ENCODE results near the gene EPB41. TPM values are rescaled to one million over a fixed set of nuclear protein-coding genes. Genes with fewer than 3 reads are reported as not detected.

The EPB41 gene
- total and polyA plus RNA-seq, 2 of the 4 experiments (the other 2 are of a cell fraction): 4.6 to 10.0 TPM

GRCh38 chr1:29077155-29077554, 162.8 kb downstream of the EPB41 start:
- ChIA-PET CTCF (no interaction called here), POLR2A (ENCODE audit: unreplicated experiment) (no interaction called here)
- H2AFZ ChIP-seq (replicated peaks; ENCODE audit: low read length, poor library complexity): no peak overlapping the region
- DNase-seq (no peak), ATAC-seq (ENCODE audit: low read depth) (no peak)
- H2BK15ac ChIP-seq (ENCODE audit: low read depth, low read length): no peak overlapping the region
- no peak overlapping the region for H3K4ac ChIP-seq (ENCODE audit: low read depth, low read length)
- no peak overlapping the region for H2AK5ac ChIP-seq (ENCODE audit: low read depth, low read length)
- H3K36me3 ChIP-seq (ENCODE audit: control insufficient read depth, insufficient read depth, low read length): no peaks in the 10 kb centered on the region
- no peak overlapping the region for H3K4me2 ChIP-seq (ENCODE audit: low read depth, low read length)
- intact Hi-C loops (cut with micrococcal nuclease): no loop called here
- H4K5ac ChIP-seq (ENCODE audit: low read depth, low read length): no peak overlapping the region
- H3K4me3 ChIP-seq (ENCODE audit: insufficient read depth, low read depth, low read length): no peak overlapping the region
- H3K27me3 ChIP-seq (ENCODE audit: control insufficient read depth, insufficient read depth, low read length): no peaks in the 10 kb centered on the region
- H2BK20ac ChIP-seq (ENCODE audit: low read depth, low read length): no peak overlapping the region
- no peaks in the 10 kb centered on the region for H3K9me3 ChIP-seq (ENCODE audit: control insufficient read depth, insufficient read depth, low read length)
- H3K56ac ChIP-seq (ENCODE audit: extremely low read depth, insufficient read depth, low read length): no peak overlapping the region
- WGBS, 2 experiments (ENCODE audit: extremely low coverage in 2 of 2, insufficient read length in 1 of 2): no CpG with 5 or more reads among the region's 2 CpGs
- no peak overlapping the region for H4K8ac ChIP-seq (ENCODE audit: low read depth in 2 of 2, low read length in 2 of 2)
- no peak overlapping the region for H3K14ac ChIP-seq (replicated peaks; ENCODE audit: low read depth, low read length)
- dilution Hi-C loops (cut with HindIII; ENCODE audit: low sequenced_read_pairs, unreplicated experiment): no loop called here
- H2AK9ac ChIP-seq (replicated peaks; ENCODE audit: low read depth, low read length, poor library complexity): no peak overlapping the region
- BruUV-seq (replicated peaks): no TSS peak
- TF ChIP-seq BHLHE40 (IDR thresholded peaks at IDR 0.05; ENCODE audit: low read depth, low read length) (no peak), RFX5 (IDR thresholded peaks at IDR 0.05; ENCODE audit: low read depth, low read length) (no peak), FOS (IDR thresholded peaks at IDR 0.05; ENCODE audit: low read depth, low read length) (no peak), CEBPB (IDR thresholded peaks at IDR 0.05; ENCODE audit: low read depth, low read length) (no peak), NFE2L2 (IDR thresholded peaks at IDR 0.05; ENCODE audit: low read depth, low read length) (no peak), MAFK (IDR thresholded peaks at IDR 0.05; ENCODE audit: low read depth, low read length) (no peak), POLR2A (IDR thresholded peaks at IDR 0.05; ENCODE audit: low read depth, low read length) (no peak), RCOR1 (IDR thresholded peaks at IDR 0.05; ENCODE audit: insufficient replicate concordance, low read length) (no peak), RAD21 (IDR thresholded peaks at IDR 0.05; ENCODE audit: low read length) (no peak), CHD1 (IDR thresholded peaks at IDR 0.05; ENCODE audit: low read depth, low read length) (no peak), SMC3 (IDR thresholded peaks at IDR 0.05; ENCODE audit: low read depth, low read length) (no peak), ELK1 (IDR thresholded peaks at IDR 0.05; ENCODE audit: borderline replicate concordance, low read depth, low read length) (no peak), MXI1 (IDR thresholded peaks at IDR 0.05; ENCODE audit: borderline replicate concordance, low read depth, low read length) (no peak), MAZ (IDR thresholded peaks at IDR 0.05; ENCODE audit: borderline replicate concordance, low read depth, low read length) (no peak)
- TF ChIP-seq, protein P1, sequence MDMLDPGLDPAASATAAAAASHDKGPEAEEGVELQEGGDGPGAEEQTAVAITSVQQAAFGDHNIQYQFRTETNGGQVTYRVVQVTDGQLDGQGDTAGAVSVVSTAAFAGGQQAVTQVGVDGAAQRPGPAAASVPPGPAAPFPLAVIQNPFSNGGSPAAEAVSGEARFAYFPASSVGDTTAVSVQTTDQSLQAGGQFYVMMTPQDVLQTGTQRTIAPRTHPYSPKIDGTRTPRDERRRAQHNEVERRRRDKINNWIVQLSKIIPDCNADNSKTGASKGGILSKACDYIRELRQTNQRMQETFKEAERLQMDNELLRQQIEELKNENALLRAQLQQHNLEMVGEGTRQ (IDR thresholded peaks at IDR 0.05; ENCODE audit: low read depth, low read length): no peak
- TF ChIP-seq, protein P2, sequence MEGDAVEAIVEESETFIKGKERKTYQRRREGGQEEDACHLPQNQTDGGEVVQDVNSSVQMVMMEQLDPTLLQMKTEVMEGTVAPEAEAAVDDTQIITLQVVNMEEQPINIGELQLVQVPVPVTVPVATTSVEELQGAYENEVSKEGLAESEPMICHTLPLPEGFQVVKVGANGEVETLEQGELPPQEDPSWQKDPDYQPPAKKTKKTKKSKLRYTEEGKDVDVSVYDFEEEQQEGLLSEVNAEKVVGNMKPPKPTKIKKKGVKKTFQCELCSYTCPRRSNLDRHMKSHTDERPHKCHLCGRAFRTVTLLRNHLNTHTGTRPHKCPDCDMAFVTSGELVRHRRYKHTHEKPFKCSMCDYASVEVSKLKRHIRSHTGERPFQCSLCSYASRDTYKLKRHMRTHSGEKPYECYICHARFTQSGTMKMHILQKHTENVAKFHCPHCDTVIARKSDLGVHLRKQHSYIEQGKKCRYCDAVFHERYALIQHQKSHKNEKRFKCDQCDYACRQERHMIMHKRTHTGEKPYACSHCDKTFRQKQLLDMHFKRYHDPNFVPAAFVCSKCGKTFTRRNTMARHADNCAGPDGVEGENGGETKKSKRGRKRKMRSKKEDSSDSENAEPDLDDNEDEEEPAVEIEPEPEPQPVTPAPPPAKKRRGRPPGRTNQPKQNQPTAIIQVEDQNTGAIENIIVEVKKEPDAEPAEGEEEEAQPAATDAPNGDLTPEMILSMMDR (conservative IDR thresholded peaks at IDR 0.05; ENCODE audit: low read depth, low read length): no peak
- H4K20me1 ChIP-seq (ENCODE audit: insufficient read depth, low read length): no peaks in the 10 kb centered on the region
- no peak overlapping the region for H2BK120ac ChIP-seq (ENCODE audit: low read depth, low read length)
- no peak overlapping the region for H3K27ac ChIP-seq (ENCODE audit: insufficient read depth, low read length)
- H3K9me1 ChIP-seq (ENCODE audit: insufficient read depth, low read length): no peaks in the 10 kb centered on the region
- no peak overlapping the region for H3K9ac ChIP-seq (ENCODE audit: low read depth, low read length)
- H3K18ac ChIP-seq (ENCODE audit: low read depth, low read length): no peak overlapping the region
- H2BK5ac ChIP-seq (ENCODE audit: low read depth, low read length, poor library complexity, severe bottlenecking): no peak overlapping the region
- H4K91ac ChIP-seq (ENCODE audit: insufficient read depth, low read depth, low read length): no peak overlapping the region
- H3K23ac ChIP-seq (ENCODE audit: low read depth, low read length): no peak overlapping the region
- no peaks in the 10 kb centered on the region for H3K4me1 ChIP-seq (ENCODE audit: control insufficient read depth, insufficient read depth, low read length)
- no peaks in the 10 kb centered on the region for H3K79me1 ChIP-seq (ENCODE audit: low read depth in 1 of 2, low read length in 2 of 2)
- in situ Hi-C loops (cut with MboI; ENCODE audit: low sequenced_read_pairs): no loop called here

Data from IMR-90 (cell line).